ENCODE data around the gene KIAA0232.
"Not testable (repeated sequence)": the region's sequence is repeated elsewhere in the genome, so short reads cannot be mapped to it uniquely, and the experiment has no call there.

Gene KIAA0232

GRCh38 chr4:6811165-6811564 is 28.6 kb downstream of the KIAA0232 start:
- no peak for DNase-seq

DNA sequence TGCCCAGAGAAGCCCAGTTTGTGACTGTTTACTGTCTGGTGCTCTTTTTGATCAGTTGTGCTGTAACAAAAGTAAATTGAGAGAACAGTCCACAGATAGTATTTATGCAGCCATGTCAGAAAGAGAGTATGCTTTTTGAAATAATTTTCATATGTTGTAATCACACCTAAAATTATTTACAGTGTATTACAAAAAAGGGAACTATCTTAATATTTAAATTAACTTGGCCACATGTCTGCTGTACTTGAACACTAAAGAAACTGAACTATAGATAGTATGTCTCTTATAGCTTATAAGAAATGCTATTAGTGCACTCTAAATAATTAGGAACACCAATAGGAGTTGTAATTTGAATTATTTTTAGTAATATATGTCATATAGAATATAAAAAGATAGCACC is 30.2 kb downstream of the KIAA0232 start:
- DNase-seq, result no peak

DNA sequence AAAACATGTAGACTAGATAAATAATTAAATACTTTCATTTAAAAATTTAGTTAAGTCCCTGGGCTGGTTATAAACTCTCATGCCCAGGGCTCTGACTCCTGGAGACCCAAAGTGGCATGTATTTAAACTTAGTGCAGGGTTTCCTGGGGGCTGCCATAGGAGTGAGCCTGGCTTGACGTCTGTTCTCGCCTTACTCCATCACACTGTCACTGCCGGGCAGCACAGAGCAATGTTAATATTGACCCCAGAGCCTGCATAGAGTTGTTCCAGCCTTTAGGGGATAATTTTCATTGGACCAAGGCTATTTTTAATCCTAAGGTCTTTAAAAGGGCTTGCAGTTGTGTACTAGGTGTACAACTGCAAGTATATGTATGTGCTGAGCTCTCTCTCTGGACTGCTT is 31.2 kb downstream of the KIAA0232 start:
- no peak for DNase-seq

- DNase-seq, result no peak
These were observed 32.7 kb downstream of the KIAA0232 start for GRCh38 chr4:6815029-6815836.

DNA sequence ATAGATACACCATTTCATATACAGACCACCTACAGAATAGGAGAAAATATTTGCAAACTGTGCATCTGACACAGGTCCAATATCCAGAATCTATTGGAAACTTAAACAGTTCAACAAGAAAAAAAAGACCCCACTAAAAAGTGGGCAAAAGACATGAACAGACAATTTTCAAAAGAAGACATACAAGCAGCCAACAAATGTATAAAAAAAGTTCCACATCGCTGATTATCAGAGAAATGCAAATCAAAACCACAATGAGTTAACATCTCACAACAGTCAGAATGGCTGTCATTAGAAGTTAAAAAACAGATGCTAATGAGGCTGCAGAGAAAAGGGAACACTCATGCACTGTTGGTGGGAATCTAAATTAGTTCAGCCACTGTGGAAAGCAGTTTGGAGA is 36.8 kb downstream of the KIAA0232 start:
- no peak for DNase-seq

- no peak for DNase-seq
These were observed 38.2 kb downstream of the KIAA0232 start for GRCh38 chr4:6820695-6821094.

DNA sequence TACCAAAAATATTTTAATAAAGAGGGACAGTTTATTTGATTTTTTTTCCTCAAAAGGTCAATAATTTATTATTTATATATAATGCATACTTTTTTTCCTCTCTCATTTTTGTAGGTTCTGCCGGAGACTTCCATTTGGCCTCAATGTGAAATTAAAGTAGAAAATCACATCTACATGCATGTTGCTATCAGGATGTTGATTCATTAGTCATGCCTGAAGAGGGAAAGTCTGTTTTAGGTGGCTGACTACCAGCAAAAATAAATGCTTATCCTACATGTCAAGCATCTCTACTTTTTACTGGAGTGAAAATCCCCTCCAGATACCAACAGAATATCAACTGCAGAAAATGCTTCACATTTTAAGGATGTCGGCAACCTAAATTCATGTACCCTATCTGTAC is 41.5 kb downstream of the KIAA0232 start:
- no peak for DNase-seq

DNA sequence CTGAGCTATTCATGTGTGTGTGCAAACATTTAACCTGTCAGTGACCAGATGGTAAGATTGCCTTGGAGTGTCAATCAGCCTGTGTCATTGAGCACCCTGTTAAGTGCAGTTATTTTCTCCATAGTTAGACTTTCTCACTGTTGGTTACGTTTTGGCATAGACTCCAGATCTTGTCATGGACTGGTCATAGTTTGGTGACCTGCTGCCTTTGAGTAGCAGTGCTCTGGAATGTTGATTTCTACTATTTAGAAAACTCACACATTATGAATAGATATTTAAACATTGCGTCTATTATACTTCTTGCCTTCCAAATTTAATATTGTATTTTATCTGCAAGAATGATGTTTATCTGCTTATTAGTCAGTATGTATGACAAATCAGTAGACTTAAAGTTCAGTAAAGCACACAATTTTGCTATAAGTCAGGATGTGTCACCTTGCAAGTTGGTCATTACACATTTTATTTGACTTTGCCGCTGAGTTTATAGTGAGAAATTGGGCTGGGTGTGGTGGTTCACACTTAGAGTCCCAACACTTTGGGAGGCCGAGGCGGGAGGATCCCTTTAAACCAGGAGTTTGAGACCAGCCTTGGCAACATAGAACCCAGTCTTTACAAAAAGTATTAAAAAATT is 42.4 kb downstream of the KIAA0232 start:
- DNase-seq, result no peak

GRCh38 chr4:6825403-6825802 is 42.9 kb downstream of the KIAA0232 start:
- DNase-seq, result no peak

- DNase-seq, result no peak
These were observed 44.4 kb downstream of the KIAA0232 start for GRCh38 chr4:6826781-6827508.

DNA sequence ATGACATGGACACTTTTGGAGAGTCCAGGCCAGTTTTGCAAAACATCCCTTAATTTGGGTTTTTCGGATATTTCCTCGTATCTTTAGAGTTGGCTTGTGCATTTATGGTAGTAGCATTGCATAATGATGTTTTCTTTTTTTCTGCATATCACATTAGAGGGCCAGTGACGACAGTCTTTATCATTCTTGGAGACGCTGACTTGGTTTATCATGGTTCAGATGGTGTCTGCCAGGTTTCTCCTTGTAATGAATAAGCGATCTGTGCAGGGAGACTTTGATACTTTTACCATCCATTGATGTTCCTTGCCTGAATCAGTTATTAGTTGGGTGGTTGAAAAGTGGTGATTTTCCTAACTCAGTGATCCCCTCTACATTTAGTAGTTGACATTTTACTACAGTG is 46.6 kb downstream of the KIAA0232 start:
- no peak for DNase-seq

- no peak for DNase-seq
These were observed 52.3 kb downstream of the KIAA0232 start for GRCh38 chr4:6834867-6835266.

GRCh38 chr4:6835616-6836015 is 53.1 kb downstream of the KIAA0232 start:
- DNase-seq, result not testable (repeated sequence)

DNA sequence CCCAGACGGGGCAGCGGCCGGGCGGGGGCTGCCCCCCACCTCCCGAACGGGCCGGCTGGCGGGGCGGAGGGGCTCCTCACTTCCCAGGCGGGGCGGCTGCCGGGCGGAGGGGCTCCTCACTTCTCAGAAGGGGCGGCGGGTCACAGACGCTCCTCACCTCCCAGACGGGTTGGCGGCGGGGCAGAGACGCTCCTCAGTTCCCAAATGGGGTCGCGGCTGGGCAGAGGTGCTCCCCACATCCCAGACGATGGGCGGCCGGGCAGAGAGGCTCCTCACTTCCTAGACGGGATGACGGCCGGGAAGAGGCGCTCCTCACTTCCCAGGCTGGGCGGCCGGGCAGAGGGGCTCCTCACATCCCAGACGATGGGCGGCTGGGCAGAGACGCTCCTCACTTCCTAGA is 54.6 kb downstream of the KIAA0232 start:
- not testable (repeated sequence) for DNase-seq

GRCh38 chr4:6839579-6839978 is 57.1 kb downstream of the KIAA0232 start:
- no peak for DNase-seq

GRCh38 chr4:6840062-6840976 is 57.8 kb downstream of the KIAA0232 start:
- DNase-seq, result no peak

DNA sequence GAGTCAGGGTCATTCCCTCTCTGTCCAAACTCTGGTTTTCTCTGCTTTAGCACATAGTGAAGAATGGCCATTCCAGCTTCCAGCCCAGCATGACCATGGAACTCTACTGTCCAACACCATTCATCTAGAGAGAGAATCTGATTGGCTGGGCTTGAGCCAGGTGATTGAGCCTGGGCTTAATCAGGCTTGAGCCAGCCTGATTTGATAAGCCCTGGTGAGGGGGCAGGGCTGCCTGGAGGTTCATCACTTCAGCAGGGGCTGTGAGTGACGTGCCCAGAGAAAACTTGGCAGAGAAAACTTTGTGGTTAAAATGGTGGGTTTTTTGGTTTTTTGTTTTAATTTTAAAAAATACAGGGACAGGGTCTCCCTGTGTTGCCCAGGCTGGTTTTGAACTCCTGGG is 62.5 kb downstream of the KIAA0232 start:
- DNase-seq, result no peak

DNA sequence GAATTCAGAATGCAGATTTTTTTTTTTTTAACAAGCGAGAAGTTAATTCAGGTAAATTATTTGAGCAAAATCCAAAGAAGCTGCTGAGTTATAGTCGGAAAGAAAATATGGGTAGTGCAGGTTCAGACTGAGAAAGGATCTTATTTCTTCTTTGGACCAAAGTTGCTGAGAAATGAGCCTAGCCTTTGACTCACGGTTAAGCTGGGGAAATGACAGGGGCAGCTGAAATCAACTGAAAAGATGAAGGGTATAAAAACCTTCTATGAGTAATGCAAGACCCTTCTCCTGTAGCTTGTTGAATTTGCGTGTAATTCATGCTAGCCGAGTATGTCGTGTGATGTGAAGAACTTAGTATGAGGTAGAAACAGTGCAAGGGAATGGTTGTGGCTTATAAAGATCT is 63.0 kb downstream of the KIAA0232 start:
- no peak for DNase-seq

DNA sequence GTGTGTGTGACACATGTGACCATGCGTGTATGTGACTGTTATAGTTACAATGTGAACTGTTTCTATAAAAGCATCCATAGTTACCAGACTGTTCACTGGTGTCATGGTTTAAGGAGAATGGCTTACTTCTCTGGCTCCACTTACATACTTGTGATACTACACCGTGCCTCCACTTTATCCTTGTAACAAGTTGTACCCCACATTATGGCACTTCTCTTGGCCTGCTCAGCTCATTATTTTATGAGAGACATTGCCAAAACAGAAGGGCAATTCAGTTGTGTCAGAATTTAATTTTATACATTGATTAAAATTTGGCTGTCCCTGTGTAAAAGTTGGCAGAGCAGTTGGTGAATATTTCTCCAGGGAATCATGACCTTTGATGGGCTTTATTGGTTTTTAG is 64.7 kb downstream of the KIAA0232 start:
- no peak for DNase-seq

DNA sequence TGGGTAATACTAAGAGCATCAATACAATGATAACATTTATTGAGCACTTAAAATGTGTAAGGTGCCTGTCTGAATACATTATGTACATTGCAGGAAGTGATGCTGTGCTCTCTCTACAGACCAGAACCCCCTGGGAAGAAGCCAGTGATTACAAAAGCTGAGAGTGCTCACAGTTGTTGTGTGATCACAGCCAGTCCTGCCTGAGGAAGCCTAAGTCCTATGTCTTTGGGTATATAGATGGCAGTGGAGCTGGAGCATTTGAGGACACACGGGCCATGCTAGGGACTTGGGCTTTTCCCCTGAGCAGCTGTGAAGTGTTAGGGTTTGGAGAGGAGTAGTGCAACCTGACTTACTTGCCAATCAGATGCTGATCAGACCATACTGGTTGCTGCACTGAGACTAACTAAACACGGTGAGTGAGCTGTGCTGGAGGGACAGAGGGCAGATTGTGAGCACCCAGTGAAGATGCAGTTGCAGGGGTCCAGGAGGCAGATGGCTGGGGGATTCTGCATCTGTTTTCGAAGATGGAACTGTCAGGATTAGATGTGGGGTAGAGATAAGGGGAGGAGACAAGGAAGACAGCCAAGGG is 66.3 kb downstream of the KIAA0232 start:
- DNase-seq, result no peak

DNA sequence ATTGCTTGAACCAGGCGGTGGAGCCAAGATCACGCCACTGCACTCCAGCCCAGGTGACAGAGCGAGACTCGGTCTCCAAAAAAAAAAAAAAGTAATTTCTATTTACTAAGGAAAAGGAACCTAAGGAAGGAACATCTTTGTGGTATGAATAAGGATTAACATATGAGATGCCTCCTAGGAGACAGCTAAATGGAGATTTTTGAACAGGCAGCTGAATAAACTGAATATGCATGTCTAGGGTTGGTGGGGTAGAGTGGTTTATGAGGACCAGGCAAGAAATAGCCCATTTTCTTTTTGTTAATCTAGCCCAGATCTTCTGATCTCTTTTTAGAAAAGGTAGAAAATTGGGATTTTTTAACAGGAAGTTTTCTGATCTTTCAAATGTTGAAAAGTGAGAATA is 67.2 kb downstream of the KIAA0232 start:
- no peak for DNase-seq

GRCh38 chr4:6851431-6851830 is 68.9 kb downstream of the KIAA0232 start:
- no peak for DNase-seq

Data from cortex of kidney (tissue), 1 donor.